Naive thymus-derived CD4-positive, alpha-beta T cell (primary cell): ENCODE data around the gene IFI44. TPM values are rescaled to one million over a fixed set of nuclear protein-coding genes. Genes with fewer than 3 reads are reported as not detected.

Experiments
- ATAC-seq: fragments of 150-1000 bp; cut with Tn5 transposase; 2 replicates; pipeline ENCODE4 v1.10.0; 2021; ENCODE audit warnings: mild to moderate bottlenecking, moderate library complexity
- CTCF ChIA-PET: fragments of 350-600 bp; sonication (Branson Sonifier 250); formaldehyde crosslinking; loops from one replicate; lab custom pipeline; 2021; ENCODE audit warnings: antibody characterized with exemption; lab: Charles Lee
- POLR2A ChIA-PET: fragments of 350-600 bp; sonication (Branson Sonifier 250); formaldehyde crosslinking; loops from one replicate; lab custom pipeline; 2021; ENCODE audit warnings: antibody characterized with exemption, inconsistent platforms; lab: Charles Lee
- DNase-seq, 9 donors: peaks; one replicate each; pipeline versions ENCODE4 v3.0.0 to v3.0.0-alpha.2; 2020 to 2022; ENCODE audit warnings: mixed read lengths in 1 of 9
- H3K27ac ChIP-seq: one replicate; pipeline ENCODE4 v1.7.0; 2013; ENCODE audit warnings: mild to moderate bottlenecking, low read depth, low read length, moderate library complexity
- H3K27me3 ChIP-seq, 2 donors: one replicate each; pipeline ENCODE4 v1.7.0; 2013; ENCODE audit warnings: low read length in 2 of 2, mild to moderate bottlenecking in 2 of 2, moderate library complexity in 2 of 2; ENCODE audit not compliant: control insufficient read depth in 2 of 2, insufficient read depth in 2 of 2
- H3K36me3 ChIP-seq, 3 experiments: 1 replicate in 2 of 3; 2 replicates in 1 of 3; pipeline ENCODE4 v1.7.0; 2013; ENCODE audit warnings: low read length in 3 of 3, mild to moderate bottlenecking in 3 of 3, moderate library complexity in 1 of 3; ENCODE audit not compliant: insufficient read depth in 3 of 3, control insufficient read depth in 2 of 3
- H3K4me1 ChIP-seq, 2 donors: one replicate each; pipeline ENCODE4 v1.7.0; 2013; ENCODE audit warnings: low read length in 2 of 2, mild to moderate bottlenecking in 2 of 2, moderate library complexity in 1 of 2; ENCODE audit not compliant: control insufficient read depth in 2 of 2, insufficient read depth in 2 of 2
- H3K4me3 ChIP-seq: 2 replicates; pipeline ENCODE4 v1.7.0; 2013; ENCODE audit warnings: mild to moderate bottlenecking, low read length
- H3K9me3 ChIP-seq, 3 experiments: 1 replicate in 2 of 3; 2 replicates in 1 of 3; pipeline ENCODE4 v1.7.0; 2013; ENCODE audit warnings: low read length in 3 of 3; ENCODE audit not compliant: control insufficient read depth in 2 of 3
- H3K27ac Mint-ChIP-seq, 9 donors: one replicate each; pipeline ENCODE4 v1.8.0; 2020 to 2022; ENCODE audit warnings: mixed read lengths in 9 of 9, mild to moderate bottlenecking in 8 of 9, moderate library complexity in 5 of 9, inconsistent platforms in 2 of 9
- H3K27me3 Mint-ChIP-seq, 5 donors: one replicate each; pipeline ENCODE4 v1.8.0; 2021 to 2022; ENCODE audit warnings: mixed read lengths in 5 of 5, mild to moderate bottlenecking in 1 of 5
- H3K36me3 Mint-ChIP-seq, 5 donors: one replicate each; pipeline ENCODE4 v1.8.0; 2020 to 2022; ENCODE audit warnings: mixed read lengths in 5 of 5, mild to moderate bottlenecking in 3 of 5, inconsistent platforms in 1 of 5
- H3K4me1 Mint-ChIP-seq, 7 donors: one replicate each; pipeline ENCODE4 v1.8.0; 2020 to 2022; ENCODE audit warnings: mixed read lengths in 7 of 7, mild to moderate bottlenecking in 3 of 7, inconsistent platforms in 1 of 7
- H3K4me3 Mint-ChIP-seq, 10 donors: one replicate each; pipeline ENCODE4 v1.8.0; 2020 to 2022; ENCODE audit warnings: mild to moderate bottlenecking in 10 of 10, mixed read lengths in 10 of 10, moderate library complexity in 6 of 10, inconsistent platforms in 2 of 10
- H3K9me3 Mint-ChIP-seq, 11 donors: one replicate each; pipeline ENCODE4 v1.8.0; 2020 to 2022; ENCODE audit warnings: mixed read lengths in 11 of 11, mild to moderate bottlenecking in 4 of 11, inconsistent platforms in 1 of 11, moderate library complexity in 1 of 11
- intact Hi-C, 2 donors: fragments of 100-400 bp; cut with micrococcal nuclease; formaldehyde crosslinking; loops; one replicate each; pipeline ENCODE4 v1.15.1; 2023
- polyA plus RNA-seq, 2 donors: library from polyadenylated mRNA; unstranded; fragments of 300-500 nt; fragmentation: Illumina TruSeq; gene quantifications; one replicate each; pipeline ENCODE4 v1.2.3, GENCODE V29; 2021
- total RNA-seq, 6 experiments: library from RNA in 5 of 6; stranded (reverse) in 5 of 6; gene quantifications; 1 replicate in 5 of 6; 2 replicates in 1 of 6; pipeline ENCODE4 v1.2.3 and lab custom pipeline; 2021 to 2026

IFI44 gene
- total RNA-seq (100 to 1,000 TPM in 1 of 5 experiments, 10 to 100 TPM in 4; 24.3 to 142 (median 33.1) TPM), polyA plus RNA-seq (10 to 100 TPM in 1 of 2 donors, 1 to 10 TPM in 1; 9.8 to 15.2 TPM), total RNA-seq (lab: John Stamatoyannopoulos, UW) (29.3 reads per million, percentile 59 among the genes with 10 or more reads in this experiment)

GRCh38 chr1:78649628-78650027 lies at the start of gene IFI44:
Gene IFI44, plus strand, starts transcription at chr1:78649831. Its CDS starts 365 bp downstream, at chr1:78650196.
- peaks cover 0 to 70% (median 10%) of the 10 kb centered on the region in 5 donors for H3K36me3 Mint-ChIP-seq
- H3K27ac Mint-ChIP-seq = peak within 1 kb of the TSS; percentile 82 to 97 (median 93)
- H3K9me3 ChIP-seq = no peaks in the 10 kb centered on the region
- peaks cover 39 to 80% (median 64%) of the 10 kb centered on the region in 7 donors for H3K4me1 Mint-ChIP-seq
- intact Hi-C loops = loop anchor here (1.0 to 10.0 kb wide), 6 partner anchors 27 to 965 kb away; partner anchors contain the start of genes DNAJB4 (in 1 of the 2), FUBP1 (in 1 of the 2), IFI44L (in 1 of the 2) and ZZZ3 (in 1 of the 2)
- H3K27me3 ChIP-seq = no peaks in the 10 kb centered on the region
- DNase-seq (peak; percentile 22 to 83 (median 79)), ATAC-seq (peak; percentile 91)
- peaks cover 36 to 40% of the 10 kb centered on the region in 2 donors for H3K4me1 ChIP-seq
- H3K36me3 ChIP-seq = no peaks in the 10 kb centered on the region
- ChIA-PET CTCF (interaction anchor here (1.1 to 1.8 kb wide), 3 partner anchors 26 to 32 kb away, joined by 3 to 11 read pairs (median 6); partner anchors contain the start of gene IFI44L), POLR2A (interaction anchor here (0.6 to 1.6 kb wide), 5 partner anchors 26 to 966 kb away, joined by 3 to 8 read pairs (median 4); partner anchors contain the start of genes FUBP1 and IFI44L)
- no peaks in the 10 kb centered on the region for H3K27me3 Mint-ChIP-seq
- peak within 1 kb of the TSS; percentile 67 for H3K27ac ChIP-seq
- H3K4me3 ChIP-seq = peak within 1 kb of the TSS; percentile 68
- peak within 1 kb of the TSS; percentile 81 to 100 (median 92) for H3K4me3 Mint-ChIP-seq
- peaks cover 0 to 19% (median 6%) of the 10 kb centered on the region in 11 donors for H3K9me3 Mint-ChIP-seq

- POLR2A ChIA-PET = no interaction called here
These were observed 48.6 kb upstream of the IFI44 start for GRCh38 chr1:78601068-78601467.

GRCh38 chr1:78603206-78603605 lies 46.4 kb upstream of the IFI44 start:
- POLR2A ChIA-PET = no interaction called here
- H3K36me3 Mint-ChIP-seq = no peaks in the 10 kb centered on the region
- no peak for ATAC-seq

More at GRCh38 chr1:78601068-78601467, 48.6 kb upstream of the IFI44 start:
- no peak overlapping the region for H3K4me3 ChIP-seq
- H3K4me1 Mint-ChIP-seq = no peaks in the 10 kb centered on the region
- CTCF ChIA-PET = interaction anchor here (1.0 to 1.3 kb wide), 2 partner anchors 9 to 16 kb away, joined by 3 to 4 read pairs; no protein-coding TSS in a partner anchor
- no peaks in the 10 kb centered on the region for H3K27me3 ChIP-seq
- DNase-seq = no peak
- H3K36me3 ChIP-seq = no peaks in the 10 kb centered on the region
- H3K27ac Mint-ChIP-seq = no peak overlapping the region
- no peaks in the 10 kb centered on the region for H3K4me1 ChIP-seq
- no peaks in the 10 kb centered on the region for H3K9me3 Mint-ChIP-seq
- H3K9me3 ChIP-seq = no peaks in the 10 kb centered on the region
- intact Hi-C loops = no loop called here
- no peak overlapping the region for H3K27ac ChIP-seq
- ATAC-seq = no peak
- H3K27me3 Mint-ChIP-seq = peaks cover 0 to 9% (median 0%) of the 10 kb centered on the region in 5 donors
- H3K36me3 Mint-ChIP-seq = no peaks in the 10 kb centered on the region
- no peak overlapping the region for H3K4me3 Mint-ChIP-seq

GRCh38 chr1:78604643-78605042 lies 45.0 kb upstream of the IFI44 start:
- H3K4me3 Mint-ChIP-seq = no peak overlapping the region
- ChIA-PET CTCF (no interaction called here), POLR2A (no interaction called here)
- no peak for ATAC-seq
- no peaks in the 10 kb centered on the region for H3K36me3 Mint-ChIP-seq
- no peaks in the 10 kb centered on the region for H3K27me3 ChIP-seq
- H3K27ac ChIP-seq = no peak overlapping the region
- H3K4me3 ChIP-seq = no peak overlapping the region
- H3K4me1 Mint-ChIP-seq = peaks cover 0 to 11% (median 0%) of the 10 kb centered on the region in 7 donors
- DNase-seq = no peak
- H3K27me3 Mint-ChIP-seq = peaks cover 0 to 16% (median 0%) of the 10 kb centered on the region in 5 donors
- no peaks in the 10 kb centered on the region for H3K9me3 Mint-ChIP-seq
- intact Hi-C loops = no loop called here
- H3K4me1 ChIP-seq = peaks cover 0 to 6% of the 10 kb centered on the region in 2 donors
- H3K27ac Mint-ChIP-seq = peak overlapping the region in 1 of 9 donors; percentile 41
- no peaks in the 10 kb centered on the region for H3K9me3 ChIP-seq
- no peaks in the 10 kb centered on the region for H3K36me3 ChIP-seq

More at GRCh38 chr1:78603206-78603605, 46.4 kb upstream of the IFI44 start:
- Histone ChIP-seq H3K4me3 (no peak overlapping the region), H3K27me3 (no peaks in the 10 kb centered on the region), H3K4me1 (peaks cover 0 to 6% of the 10 kb centered on the region in 2 donors), H3K36me3 (no peaks in the 10 kb centered on the region), H3K9me3 (no peaks in the 10 kb centered on the region), H3K27ac (no peak overlapping the region)
- intact Hi-C loops = no loop called here
- Mint-ChIP-seq H3K27ac (no peak overlapping the region), H3K27me3 (peaks cover 0 to 8% (median 0%) of the 10 kb centered on the region in 5 donors), H3K4me1 (peaks cover 0 to 9% (median 0%) of the 10 kb centered on the region in 7 donors), H3K9me3 (no peaks in the 10 kb centered on the region), H3K4me3 (no peak overlapping the region)
- no peak for DNase-seq
- CTCF ChIA-PET = interaction anchor here (0.7 kb wide), 1 partner anchor 75 kb away, joined by 3 read pairs; no protein-coding TSS in a partner anchor

GRCh38 chr1:78606274-78606673 lies 43.4 kb upstream of the IFI44 start:
- H3K36me3 ChIP-seq = no peaks in the 10 kb centered on the region
- H3K27ac ChIP-seq = no peak overlapping the region
- ChIA-PET POLR2A (no interaction called here), CTCF (no interaction called here)
- H3K36me3 Mint-ChIP-seq = no peaks in the 10 kb centered on the region
- DNase-seq (no peak), ATAC-seq (no peak)
- H3K9me3 Mint-ChIP-seq = no peaks in the 10 kb centered on the region
- no peaks in the 10 kb centered on the region for H3K27me3 ChIP-seq
- H3K4me1 Mint-ChIP-seq = peaks cover 0 to 11% (median 0%) of the 10 kb centered on the region in 7 donors
- intact Hi-C loops = no loop called here
- peaks cover 0 to 6% of the 10 kb centered on the region in 2 donors for H3K4me1 ChIP-seq
- no peak overlapping the region for H3K4me3 Mint-ChIP-seq
- H3K9me3 ChIP-seq = no peaks in the 10 kb centered on the region
- peaks cover 0 to 30% (median 0%) of the 10 kb centered on the region in 5 donors for H3K27me3 Mint-ChIP-seq
- no peak overlapping the region for H3K27ac Mint-ChIP-seq
- H3K4me3 ChIP-seq = no peak overlapping the region

- POLR2A ChIA-PET = no interaction called here
- CTCF ChIA-PET = interaction anchor here (1.0 kb wide), 1 partner anchor 476 kb away, joined by 3 read pairs; no protein-coding TSS in a partner anchor
- intact Hi-C loops = loop anchor here (1.0 kb wide), 2 partner anchors 462 to 477 kb away; no protein-coding TSS in a partner anchor
These were observed 42.2 kb upstream of the IFI44 start for GRCh38 chr1:78607334-78607927.

More at GRCh38 chr1:78607334-78607927, 42.2 kb upstream of the IFI44 start:
- Mint-ChIP-seq H3K27me3 (peaks cover 0 to 34% (median 0%) of the 10 kb centered on the region in 5 donors), H3K4me1 (peaks cover 0 to 11% (median 0%) of the 10 kb centered on the region in 7 donors), H3K36me3 (no peaks in the 10 kb centered on the region), H3K27ac (peak overlapping the region in 2 of 9 donors; percentile 50 to 59), H3K9me3 (no peaks in the 10 kb centered on the region), H3K4me3 (peak overlapping the region in 1 of 10 donors; percentile 48)
- ATAC-seq = no peak
- Histone ChIP-seq H3K4me3 (no peak overlapping the region), H3K27me3 (no peaks in the 10 kb centered on the region), H3K4me1 (peaks cover 0 to 6% of the 10 kb centered on the region in 2 donors), H3K9me3 (no peaks in the 10 kb centered on the region), H3K36me3 (no peaks in the 10 kb centered on the region), H3K27ac (no peak overlapping the region)
- no peak for DNase-seq
